DOHH2 (cell line): ENCODE data around the gene SNRPF.

Experiments used
- H3F3A ChIP-seq: fragments of 200-600 bp; sonication (generic), shearing (Covaris generic); 2 replicates; pipeline ENCODE4 v1.6.0; 2016; ENCODE audit warnings: antibody characterized with exemption, mild to moderate bottlenecking; ENCODE audit not compliant: control insufficient read depth, insufficient read depth
- H3K27ac ChIP-seq: fragments of 200-600 bp; sonication (generic); 2 replicates; pipeline ENCODE4 v1.5.1; 2014; ENCODE audit warnings: low read depth, mild to moderate bottlenecking, low read length, moderate library complexity
- H3K27me3 ChIP-seq: fragments of 200-600 bp; sonication (generic); 2 replicates; pipeline ENCODE4 v1.6.1; 2014; ENCODE audit warnings: mild to moderate bottlenecking, low read length, mixed read lengths; ENCODE audit not compliant: control insufficient read depth
- H3K36me3 ChIP-seq: fragments of 200-600 bp; sonication (generic); 2 replicates; pipeline ENCODE4 v1.6.1; 2014; ENCODE audit warnings: mild to moderate bottlenecking, low read length, moderate library complexity, mixed read lengths; ENCODE audit not compliant: control insufficient read depth
- H3K4me1 ChIP-seq: fragments of 200-600 bp; sonication (generic); 2 replicates; pipeline ENCODE4 v1.6.1; 2014; ENCODE audit warnings: mild to moderate bottlenecking, low read length, mixed read lengths; ENCODE audit not compliant: control insufficient read depth
- H3K4me2 ChIP-seq: fragments of 200-600 bp; sonication (generic); 2 replicates; pipeline ENCODE4 v1.6.0; 2014; ENCODE audit warnings: mild to moderate bottlenecking, low read length, moderate library complexity
- H3K4me3 ChIP-seq: fragments of 200-600 bp; sonication (generic); 2 replicates; pipeline ENCODE4 v1.5.1; 2014; ENCODE audit warnings: mild to moderate bottlenecking, low read length, mixed read lengths
- H3K79me2 ChIP-seq: fragments of 200-600 bp; sonication (generic); 2 replicates; pipeline ENCODE4 v1.6.1; 2014; ENCODE audit warnings: mild to moderate bottlenecking, low read length, mixed read lengths; ENCODE audit not compliant: control insufficient read depth
- H3K9me2 ChIP-seq: fragments of 200-600 bp; sonication (generic); replicated peaks from 2 replicates; pipeline ENCODE4 v1.6.1; 2014; ENCODE audit warnings: mild to moderate bottlenecking, low read length, mixed read lengths; ENCODE audit not compliant: control insufficient read depth
- H3K9me3 ChIP-seq: fragments of 200-600 bp; sonication (generic); 2 replicates; pipeline ENCODE4 v1.6.1; 2014; ENCODE audit warnings: antibody characterized with exemption, low read length, mixed read lengths; ENCODE audit not compliant: control insufficient read depth, insufficient read depth
- H4K20me1 ChIP-seq: fragments of 200-600 bp; sonication (generic); 2 replicates; pipeline ENCODE4 v1.6.0; 2014; ENCODE audit warnings: low read depth, mild to moderate bottlenecking, antibody characterized with exemption, low read length, moderate library complexity; ENCODE audit not compliant: control insufficient read depth, insufficient read depth
- EZH2phosphoT487 ChIP-seq: fragments of 200-600 bp; sonication (generic); IDR thresholded peaks from 2 replicates; pipeline ENCODE4 v1.6.1; 2017; ENCODE audit warnings: borderline replicate concordance, mild to moderate bottlenecking, antibody characterized with exemption, low read length, moderate library complexity, mixed read lengths
- TF ChIP-seq, protein P1 (sequence below): fragments of 200-600 bp; sonication (generic); IDR thresholded peaks from one replicate; pipeline ENCODE4 v1.5.1; 2014; ENCODE audit warnings: antibody characterized with exemption, mild to moderate bottlenecking, low read depth, low read length; ENCODE audit not compliant: poor library complexity, severe bottlenecking

The SNRPF gene

DNA sequence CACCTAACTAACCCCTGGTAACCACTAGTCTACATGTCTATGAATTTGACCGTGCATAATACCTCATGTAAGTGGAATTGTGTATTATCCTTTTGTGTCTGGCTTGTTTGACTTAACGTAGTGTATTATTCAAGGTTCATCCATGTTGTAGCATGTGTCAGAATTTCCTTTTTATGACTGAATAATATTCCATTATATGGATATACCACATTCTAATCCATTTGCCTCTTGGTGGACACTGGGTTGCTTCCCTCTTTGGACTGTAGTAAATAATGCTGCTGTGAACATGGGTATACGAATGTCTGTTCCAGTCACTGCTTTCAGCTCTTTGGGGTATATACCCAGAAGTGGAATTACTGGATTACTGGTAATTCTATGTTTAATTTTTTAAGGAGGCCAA, 3.3 kb downstream of the SNRPF start:
- H3K9me3 ChIP-seq = no peaks in the 10 kb centered on the region
- peaks cover 19% of the 10 kb centered on the region for H3K4me1 ChIP-seq
- no peaks in the 10 kb centered on the region for H3K9me2 ChIP-seq
- TF ChIP-seq, protein P1, sequence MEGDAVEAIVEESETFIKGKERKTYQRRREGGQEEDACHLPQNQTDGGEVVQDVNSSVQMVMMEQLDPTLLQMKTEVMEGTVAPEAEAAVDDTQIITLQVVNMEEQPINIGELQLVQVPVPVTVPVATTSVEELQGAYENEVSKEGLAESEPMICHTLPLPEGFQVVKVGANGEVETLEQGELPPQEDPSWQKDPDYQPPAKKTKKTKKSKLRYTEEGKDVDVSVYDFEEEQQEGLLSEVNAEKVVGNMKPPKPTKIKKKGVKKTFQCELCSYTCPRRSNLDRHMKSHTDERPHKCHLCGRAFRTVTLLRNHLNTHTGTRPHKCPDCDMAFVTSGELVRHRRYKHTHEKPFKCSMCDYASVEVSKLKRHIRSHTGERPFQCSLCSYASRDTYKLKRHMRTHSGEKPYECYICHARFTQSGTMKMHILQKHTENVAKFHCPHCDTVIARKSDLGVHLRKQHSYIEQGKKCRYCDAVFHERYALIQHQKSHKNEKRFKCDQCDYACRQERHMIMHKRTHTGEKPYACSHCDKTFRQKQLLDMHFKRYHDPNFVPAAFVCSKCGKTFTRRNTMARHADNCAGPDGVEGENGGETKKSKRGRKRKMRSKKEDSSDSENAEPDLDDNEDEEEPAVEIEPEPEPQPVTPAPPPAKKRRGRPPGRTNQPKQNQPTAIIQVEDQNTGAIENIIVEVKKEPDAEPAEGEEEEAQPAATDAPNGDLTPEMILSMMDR = no peak
- no peak for TF ChIP-seq EZH2phosphoT487
- H3F3A ChIP-seq = 0 out of 2 replicates have a peak, but pooled peaks cover 3% of the 10 kb centered on the region
- peaks cover 60% of the 10 kb centered on the region for H3K79me2 ChIP-seq
- H3K4me2 ChIP-seq = no peak overlapping the region
- no peak overlapping the region for H3K27ac ChIP-seq
- no peaks in the 10 kb centered on the region for H3K27me3 ChIP-seq
- no peak overlapping the region for H3K4me3 ChIP-seq
- no peaks in the 10 kb centered on the region; the same call in 1 of the 2 replicates for H4K20me1 ChIP-seq
- H3K36me3 ChIP-seq = peaks cover 74% of the 10 kb centered on the region

DNA sequence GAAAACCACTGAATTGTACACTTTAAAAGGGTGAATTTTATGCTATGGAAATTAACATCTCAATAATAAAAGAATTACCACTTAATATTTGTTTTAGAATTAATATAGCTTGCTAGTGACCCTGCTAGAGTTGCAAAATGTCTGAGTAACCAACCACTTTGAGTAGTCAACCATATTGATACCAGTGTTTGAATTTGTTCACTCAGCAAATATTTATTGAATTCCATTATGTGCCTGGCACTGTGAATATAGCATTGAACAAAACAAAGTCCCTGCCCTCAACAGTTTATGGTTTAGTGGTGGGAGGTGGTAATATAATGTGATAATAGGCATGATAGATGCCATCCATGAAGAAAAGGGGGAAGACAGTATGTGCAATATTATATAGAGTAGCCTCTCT, 4.6 kb downstream of the SNRPF start:
- Histone ChIP-seq H3K4me1 (peaks cover 18% of the 10 kb centered on the region), H3K4me2 (no peak overlapping the region), H3K27ac (no peak overlapping the region), H3K9me3 (no peaks in the 10 kb centered on the region), H3F3A (0 out of 2 replicates have a peak, but pooled peaks cover 6% of the 10 kb centered on the region), H3K36me3 (peaks cover 85% of the 10 kb centered on the region), H3K27me3 (no peaks in the 10 kb centered on the region), H3K9me2 (no peaks in the 10 kb centered on the region), H3K79me2 (peaks cover 60% of the 10 kb centered on the region), H3K4me3 (no peak overlapping the region), H4K20me1 (no peaks in the 10 kb centered on the region; the same call in 1 of the 2 replicates)
- TF ChIP-seq, protein P1 = no peak
- TF ChIP-seq EZH2phosphoT487 = no peak

DNA sequence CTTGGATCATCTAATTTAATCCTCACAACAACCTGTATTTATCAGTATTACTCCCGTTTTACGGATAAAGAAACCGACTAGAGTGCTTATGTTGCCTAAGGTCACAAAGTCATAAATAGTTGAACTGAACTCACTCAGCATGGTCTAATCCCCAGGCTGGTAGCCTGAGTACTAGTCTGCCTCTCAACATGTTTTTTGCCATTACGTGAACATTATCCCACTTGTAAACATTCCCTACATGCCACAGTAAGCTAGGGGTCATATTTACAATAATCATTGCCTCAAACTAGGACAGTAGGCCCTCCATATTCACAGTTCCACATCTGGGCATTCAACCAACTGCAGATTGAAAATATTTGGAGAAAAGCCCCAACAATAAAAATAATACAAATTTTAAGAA, 12.1 kb downstream of the SNRPF start:
- no peak for TF ChIP-seq EZH2phosphoT487
- TF ChIP-seq, protein P1 = no peak
- H3K27me3 ChIP-seq = no peaks in the 10 kb centered on the region
- no peaks in the 10 kb centered on the region for H3K79me2 ChIP-seq
- H3K4me3 ChIP-seq = no peak overlapping the region
- H3K4me2 ChIP-seq = no peak overlapping the region
- H3K9me2 ChIP-seq = no peaks in the 10 kb centered on the region
- H3K36me3 ChIP-seq = peaks cover 43% of the 10 kb centered on the region
- no peaks in the 10 kb centered on the region for H4K20me1 ChIP-seq
- H3K4me1 ChIP-seq = peaks cover 15% of the 10 kb centered on the region
- H3K27ac ChIP-seq = no peak overlapping the region
- 0 out of 2 replicates have a peak, but pooled peaks cover 7% of the 10 kb centered on the region for H3F3A ChIP-seq
- no peaks in the 10 kb centered on the region for H3K9me3 ChIP-seq
